HG02970 (cell line): ENCODE results near the gene MEIS2.

ENCODE experiments used
- ATAC-seq: cut with Tn5 transposase; IDR thresholded peaks from one replicate; pipeline ENCODE4 v1.9.1; 2021; ENCODE audit warnings: mild to moderate bottlenecking, moderate library complexity, moderate number of reproducible peaks; ENCODE audit not compliant: unreplicated experiment, low FRiP score

The MEIS2 gene

DNA sequence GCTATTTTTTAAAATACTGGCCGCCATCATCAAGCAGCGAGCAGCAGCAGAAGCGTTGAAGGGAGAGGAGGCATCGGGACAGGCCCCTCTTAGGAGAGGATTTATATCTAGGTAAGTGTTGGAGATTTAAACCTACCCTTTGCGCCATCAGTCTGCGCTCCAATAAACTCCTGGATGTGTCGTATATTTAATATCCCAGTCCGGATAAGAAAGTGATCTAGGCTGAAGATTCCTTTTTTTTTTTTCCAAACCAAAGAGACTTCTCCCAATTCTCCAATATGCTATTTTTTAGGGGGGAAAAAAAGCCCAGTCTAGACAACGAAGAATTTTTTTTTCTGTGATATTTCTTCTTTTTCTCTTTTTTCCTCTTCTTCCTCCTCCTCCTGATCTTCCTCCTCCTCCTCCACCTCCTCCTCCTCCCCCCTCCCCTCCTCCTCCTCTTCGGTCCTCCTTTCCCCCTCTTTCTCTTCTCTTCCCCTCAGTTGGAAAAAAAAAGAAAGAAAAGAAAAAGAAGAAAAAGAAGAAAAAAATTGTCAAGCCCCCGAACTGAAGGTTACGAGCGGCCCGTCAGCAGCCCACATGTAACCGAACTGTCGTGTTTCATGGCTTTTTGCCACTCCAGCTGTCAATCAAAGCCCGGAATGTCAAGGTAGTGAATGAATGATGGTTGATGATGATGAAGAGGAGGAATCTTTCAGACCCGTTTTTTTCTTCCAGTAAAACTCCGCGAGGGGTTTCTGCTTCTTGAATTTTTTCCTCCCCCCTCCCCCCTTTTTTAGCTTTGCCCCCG, 835 bp downstream of the MEIS2 start:
- ATAC-seq, result no peak

DNA sequence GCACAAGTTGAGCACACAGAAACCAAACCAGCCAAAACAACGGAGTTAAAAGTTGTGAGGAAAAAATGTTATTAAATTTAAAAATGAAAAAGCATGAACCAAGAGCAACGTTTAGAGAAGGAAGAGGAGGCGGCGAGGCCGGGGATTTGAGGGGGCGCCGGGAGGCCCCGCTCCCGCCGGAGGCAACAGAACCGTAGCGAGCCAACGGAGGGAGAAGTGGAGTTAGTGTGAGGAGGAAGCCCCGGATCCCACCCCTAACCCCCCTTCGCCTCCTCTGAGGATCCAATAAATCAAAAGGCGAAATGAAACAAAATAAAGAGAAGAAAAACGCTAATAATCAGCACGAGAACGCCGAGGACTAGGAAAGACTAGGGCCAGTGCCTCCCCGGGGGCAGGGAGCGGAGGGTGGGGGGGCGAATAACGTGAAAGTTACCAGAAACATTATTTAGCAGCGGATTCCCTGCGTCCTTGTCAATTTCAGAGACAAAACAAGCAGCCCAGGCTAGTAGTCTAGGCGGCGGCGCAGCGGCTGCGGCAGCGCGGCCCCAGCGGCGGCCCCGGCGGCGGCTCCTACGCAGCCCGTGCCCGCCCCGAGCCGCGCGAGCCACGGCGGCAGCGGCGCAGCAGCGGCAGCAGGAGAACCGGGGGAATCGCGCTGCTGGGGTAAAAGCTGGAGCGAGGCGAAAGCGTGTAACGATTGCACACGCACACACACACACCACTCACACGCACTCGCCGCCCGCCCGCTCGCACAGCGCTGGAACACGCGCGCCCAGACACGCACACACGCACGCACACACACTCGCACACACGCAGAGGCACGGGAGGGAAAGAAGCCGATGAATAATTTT, 1.7 kb downstream of the MEIS2 start:
- ATAC-seq, result no peak

DNA sequence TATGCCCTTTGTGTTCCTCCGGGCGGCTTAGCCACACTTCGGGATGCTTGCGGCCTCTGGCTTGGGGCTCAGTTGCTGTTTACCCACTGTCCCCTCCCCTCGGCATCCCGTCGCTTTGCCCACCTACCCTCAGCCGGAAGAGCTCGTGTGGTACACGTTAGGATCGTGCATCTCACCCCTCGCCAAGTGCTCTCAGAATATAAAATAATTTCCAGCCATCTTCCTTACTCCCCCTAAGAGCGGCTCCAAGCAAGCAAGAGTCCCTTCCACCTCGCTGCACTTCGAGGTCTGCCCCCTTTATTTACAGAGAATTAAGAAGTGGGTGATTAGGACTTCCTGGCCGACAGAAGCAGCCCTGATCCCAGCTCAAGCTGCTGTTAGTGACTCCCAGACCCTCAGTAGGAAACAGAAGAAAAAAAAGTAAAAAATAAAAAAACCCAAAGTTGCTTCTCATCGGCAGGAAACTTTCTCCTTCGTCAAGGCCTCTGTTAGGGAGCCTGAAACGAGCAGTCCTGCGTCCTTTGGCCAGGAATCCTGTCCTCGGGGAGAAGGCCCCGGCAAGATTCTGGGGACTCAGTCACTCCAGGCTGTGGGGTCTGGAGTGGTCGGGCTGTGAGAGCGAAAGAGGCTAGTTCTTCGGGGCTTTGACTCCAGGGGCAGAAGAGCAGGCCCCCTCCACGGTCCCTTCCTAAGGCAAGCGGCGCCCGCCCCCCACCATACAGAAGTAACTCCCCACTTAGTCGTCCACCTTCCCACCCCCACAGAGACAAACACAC, 3.0 kb downstream of the MEIS2 start:
- ATAC-seq, result no peak

DNA sequence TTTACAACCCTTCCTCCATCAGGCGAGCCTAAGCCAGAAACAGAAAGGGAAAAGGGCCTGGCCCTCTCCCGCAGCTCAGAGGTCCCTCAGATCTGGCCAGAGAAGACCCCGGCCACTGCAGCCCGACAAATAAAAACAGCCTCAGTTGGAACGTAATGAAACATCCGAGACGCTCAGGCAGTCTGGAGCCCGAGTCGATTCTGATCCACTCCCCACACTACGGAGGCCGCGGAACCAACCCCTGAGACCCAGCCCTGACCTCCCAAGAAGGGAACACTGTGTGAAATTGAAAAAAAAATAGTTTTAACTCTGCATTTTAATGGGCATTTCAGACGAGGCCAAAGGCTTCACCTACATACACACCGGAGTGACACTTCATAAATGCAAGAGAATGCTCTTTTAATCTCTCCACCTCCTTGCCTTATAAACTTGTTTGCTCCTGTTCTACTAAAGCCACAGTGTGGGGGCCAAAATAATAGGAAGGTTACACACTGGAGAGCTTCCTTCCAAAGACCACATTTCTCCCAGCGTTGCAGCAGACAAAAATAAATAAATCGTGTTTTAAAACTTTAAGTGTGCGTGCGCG, 3.7 kb downstream of the MEIS2 start:
- no peak for ATAC-seq

DNA sequence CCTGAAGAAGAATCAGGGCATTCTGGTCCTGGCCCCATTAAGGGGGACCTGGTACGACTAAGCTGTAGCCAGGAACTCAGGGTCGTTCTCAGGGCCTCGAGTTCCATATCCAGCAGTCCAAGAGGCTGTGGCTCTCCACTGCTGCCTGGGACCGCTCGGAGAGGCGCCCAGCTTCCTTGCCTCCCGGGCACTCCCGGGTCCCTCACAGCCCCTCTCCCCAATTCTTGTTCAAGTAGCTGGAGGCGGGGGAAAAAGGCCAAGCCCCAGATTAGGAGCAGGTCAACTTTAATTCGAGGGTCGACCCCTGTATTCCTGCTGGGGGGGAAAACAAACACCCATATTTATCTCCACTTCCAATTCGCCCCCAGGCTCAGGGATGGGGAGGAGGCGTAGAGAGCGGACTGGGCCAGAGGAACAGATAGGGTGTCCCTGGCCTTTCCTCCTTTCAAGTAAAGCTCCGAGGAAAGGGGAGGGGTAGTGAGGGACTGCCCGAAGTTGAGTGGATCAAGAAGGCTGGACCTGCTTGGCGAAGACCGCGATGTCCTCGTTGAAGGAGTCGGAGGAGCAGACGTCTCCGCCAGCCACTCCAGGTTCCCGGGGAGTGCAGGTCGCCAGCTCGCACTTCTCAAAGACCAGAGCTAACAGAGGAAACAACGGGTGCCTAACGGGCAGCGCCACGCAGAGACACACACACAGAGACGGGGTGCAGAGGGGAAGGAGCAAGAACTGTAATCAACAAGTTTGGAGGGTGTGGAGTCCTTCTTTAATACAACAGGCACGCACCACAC, 4.4 kb downstream of the MEIS2 start:
- no peak for ATAC-seq

DNA sequence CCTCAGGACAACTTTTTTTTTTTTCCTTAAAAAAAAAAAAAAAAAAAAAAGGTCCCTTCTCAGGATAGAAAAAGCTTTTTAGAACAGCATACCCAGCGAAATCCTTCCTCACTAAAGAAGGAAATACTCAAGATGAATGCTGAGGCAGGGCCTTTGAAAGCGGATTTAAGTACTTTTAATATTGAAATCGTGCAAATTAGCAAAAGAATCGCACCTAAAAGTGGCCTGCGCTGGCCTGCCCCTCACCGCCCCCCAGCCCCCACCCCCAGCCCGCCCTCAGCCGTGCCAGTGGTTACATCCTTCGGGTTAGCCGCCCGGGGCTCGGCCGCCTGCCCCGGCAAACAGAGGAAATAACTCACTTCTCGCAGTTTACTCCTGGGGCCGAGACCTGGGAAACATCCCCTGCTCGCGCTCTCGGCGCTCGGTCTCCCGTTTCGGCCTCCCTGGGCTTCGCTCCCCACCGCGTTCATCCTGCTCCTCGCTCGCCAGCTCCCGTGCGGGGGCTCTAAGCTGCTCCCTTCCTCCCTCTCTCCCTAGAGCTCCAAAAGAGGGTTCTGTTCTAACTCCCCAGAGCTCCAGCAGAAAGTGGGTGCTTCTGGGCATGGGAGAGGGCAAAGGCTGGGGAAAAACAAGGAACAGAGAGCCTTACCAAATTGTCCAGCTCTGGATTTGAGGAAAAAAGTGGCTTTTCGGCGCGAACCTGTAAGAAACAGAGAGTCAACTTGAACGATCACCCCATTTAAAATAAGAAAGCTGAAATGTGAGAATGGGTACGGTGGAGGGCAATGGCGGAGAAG, 5.2 kb downstream of the MEIS2 start:
- ATAC-seq, result no peak

DNA sequence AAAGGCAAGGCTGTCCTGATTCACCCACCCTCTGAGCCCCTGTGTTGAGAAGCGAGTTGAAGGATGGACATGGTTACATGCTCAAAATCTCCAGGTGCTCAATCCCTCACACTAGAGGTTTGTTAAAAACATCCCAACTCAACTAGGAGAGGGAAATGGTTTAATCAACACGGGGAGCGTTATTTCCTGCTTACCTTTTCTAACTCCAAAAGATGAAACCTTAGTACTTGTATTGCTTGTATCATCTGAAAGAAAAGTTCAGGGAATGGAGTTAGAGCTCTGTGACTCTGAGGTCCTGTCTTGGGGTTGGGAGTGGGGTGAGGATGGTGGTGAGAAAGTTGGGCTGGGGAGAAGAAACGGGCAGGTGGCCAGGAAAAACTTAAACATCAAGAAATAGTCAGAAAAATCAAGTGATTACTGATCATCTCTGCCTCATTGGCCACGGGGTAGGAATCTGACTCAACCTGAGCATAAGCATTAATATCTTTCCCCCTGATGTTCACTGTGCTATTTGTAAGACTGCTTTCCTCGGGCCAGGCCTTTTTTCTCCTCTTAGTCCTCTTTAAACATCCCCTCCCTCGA, 5.9 kb downstream of the MEIS2 start:
- ATAC-seq, result no peak

DNA sequence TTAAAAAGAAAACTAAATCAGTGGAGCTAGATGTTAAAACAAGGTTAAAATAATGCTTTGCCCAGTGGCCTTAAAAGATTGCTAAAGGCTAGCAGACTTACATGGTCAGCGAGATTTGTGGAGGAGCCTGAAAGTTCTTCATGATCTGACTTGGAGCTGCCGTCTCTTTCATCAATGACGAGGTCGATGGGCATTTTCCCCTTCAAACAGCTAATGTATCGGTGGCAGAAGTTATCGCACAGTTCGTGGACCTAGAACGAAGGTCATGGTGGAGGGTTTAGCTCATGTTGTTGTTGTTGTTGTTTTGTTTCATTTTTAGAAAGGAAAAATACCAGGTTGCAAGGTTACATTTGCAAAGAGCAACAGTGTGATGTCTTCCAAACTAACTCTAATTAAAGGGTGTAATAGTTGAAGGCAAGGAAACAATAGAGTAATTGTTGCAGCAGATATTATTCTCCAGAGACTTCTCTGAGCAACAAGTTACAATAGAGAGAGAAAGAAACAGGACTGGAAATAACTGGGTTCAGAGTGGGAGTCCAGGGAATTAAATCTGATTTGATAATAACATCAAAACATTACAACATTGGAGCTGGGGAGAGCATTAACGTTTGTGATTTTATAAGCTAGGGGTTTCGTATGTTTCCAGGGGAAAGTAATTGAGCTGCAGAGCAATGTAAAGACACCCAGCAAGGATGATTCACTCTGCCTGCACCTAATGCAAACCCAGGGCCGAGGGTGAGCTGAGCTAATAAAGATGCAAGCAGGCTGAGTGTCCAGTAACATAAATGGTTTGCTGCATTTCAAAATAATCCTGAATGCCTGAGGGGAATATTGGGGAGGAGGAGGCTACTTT, 6.6 kb downstream of the MEIS2 start:
- no peak for ATAC-seq

DNA sequence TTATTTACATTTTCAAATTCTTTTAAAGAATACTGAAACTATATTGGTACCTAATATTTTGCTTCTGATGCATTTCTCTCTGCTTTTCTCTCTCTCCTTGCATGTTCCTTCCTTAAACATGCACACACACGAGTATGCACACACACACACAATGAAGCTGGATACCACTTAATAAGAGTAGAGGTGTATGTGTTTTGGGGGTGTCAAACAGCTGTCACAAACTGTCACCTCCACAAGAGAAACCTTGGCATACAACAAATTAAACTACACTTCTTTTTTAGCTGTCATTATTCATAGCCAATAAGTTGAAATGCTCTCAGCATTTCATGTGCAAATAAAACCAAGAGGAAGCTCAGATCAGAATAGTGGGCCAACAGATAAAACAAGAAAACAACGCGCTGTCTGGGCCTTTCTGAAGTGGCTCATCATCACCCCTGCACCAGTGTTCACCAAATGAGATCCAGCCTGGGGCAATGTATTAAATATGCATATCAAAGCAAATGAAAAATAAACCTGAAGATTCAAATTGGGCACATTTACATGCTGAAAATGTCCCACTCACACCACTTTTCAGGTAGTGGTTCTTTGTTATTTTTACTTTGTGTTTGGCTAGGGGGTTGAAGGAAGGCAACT, 9.7 kb downstream of the MEIS2 start:
- no peak for ATAC-seq

DNA sequence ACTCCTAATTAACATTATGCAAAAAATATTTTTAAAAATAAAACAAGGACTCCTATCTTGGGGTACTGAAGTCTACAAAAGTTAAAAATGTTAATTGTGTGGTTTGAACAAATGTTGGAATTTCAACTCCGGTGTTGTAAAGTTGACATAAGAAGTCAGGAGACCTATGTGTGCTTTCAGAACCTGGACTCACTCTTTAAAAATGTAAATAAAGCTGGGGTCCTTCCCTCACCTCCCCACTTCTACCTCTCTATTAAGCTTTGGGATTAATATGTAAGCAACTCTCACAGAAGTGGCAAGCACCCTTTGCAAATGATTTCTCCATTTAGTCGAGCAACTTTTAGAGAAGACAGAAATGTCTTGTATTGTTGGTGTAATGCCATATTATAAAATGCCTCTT, 11.9 kb downstream of the MEIS2 start:
- no peak for ATAC-seq

DNA sequence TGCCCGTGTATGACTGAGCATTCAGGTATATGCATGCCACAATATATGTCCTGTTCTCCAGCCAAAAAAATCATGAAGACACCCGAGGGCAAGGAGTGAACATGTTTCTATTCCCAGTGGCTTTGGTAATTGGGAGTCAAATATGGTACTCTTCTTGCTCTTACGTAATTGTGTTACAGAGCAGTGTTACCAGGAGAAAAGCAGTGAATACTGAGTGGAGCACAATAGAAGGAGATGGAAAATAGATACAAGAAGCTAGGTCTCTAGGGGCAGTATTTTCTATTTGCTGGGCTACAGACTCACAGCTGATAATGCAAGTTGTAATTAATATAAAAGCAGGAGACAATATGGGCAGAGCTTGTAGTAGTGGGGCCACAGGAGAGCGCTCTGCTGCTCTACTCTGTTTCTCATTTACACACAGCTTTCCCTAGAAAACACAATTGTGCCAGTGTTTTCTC, 13.2 kb downstream of the MEIS2 start:
- ATAC-seq, result no peak

DNA sequence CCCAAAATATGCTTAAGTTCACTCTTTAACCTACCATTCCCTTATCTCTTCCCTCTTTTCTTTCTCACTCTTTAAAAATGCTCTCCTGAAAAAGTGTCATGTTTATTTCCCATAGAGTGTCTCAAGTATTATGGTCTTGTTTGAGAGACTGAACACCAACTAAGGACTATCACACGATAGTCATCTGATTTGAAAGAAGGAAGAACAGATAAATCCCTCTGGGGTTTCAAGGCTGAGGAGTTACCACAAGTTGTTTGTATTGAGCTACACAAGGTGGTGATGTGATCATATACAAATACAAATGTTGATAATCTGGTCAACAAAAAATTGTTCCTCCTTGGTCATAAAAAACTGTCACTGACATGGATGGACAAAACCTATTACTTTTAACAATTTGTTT, 13.8 kb downstream of the MEIS2 start:
- ATAC-seq, result no peak

DNA sequence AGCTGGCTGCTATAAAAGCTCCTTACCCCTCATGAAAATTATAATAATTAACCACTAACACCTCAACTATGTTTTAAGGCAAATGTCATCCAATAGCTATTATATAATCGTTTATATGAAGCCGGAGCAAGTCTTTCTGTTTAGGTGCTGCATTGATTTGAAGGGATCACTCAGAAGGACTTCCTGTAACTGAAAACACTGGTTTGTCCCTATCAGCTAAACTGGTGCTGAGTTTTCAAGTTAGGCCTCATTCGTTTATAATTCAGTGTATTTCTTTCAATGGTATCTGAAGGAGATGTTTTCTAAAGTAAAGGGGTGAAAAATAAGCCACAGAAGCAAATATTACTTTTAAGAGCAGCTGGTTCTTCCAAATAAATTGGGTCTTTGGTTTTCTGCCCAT, 14.2 kb downstream of the MEIS2 start:
- no peak for ATAC-seq

DNA sequence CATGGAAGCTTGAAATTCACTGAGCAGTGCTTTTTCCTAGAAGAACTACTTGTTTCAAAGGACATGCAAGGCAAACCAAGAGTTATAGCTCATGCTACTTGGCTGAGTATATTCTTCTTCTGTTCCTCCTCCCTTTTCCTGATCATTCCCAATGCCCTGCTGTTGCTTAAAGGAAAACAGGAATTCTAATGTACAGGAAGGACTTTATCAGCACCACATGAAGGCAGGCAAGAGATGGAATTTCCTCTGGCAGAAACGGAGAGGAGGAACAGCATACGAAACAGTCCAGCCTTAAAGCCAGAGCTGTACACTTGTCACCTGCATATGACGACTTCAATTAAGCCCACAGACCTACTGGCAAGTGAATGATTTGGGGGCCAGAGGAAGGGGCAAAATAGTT, 15.7 kb downstream of the MEIS2 start:
- no peak for ATAC-seq

DNA sequence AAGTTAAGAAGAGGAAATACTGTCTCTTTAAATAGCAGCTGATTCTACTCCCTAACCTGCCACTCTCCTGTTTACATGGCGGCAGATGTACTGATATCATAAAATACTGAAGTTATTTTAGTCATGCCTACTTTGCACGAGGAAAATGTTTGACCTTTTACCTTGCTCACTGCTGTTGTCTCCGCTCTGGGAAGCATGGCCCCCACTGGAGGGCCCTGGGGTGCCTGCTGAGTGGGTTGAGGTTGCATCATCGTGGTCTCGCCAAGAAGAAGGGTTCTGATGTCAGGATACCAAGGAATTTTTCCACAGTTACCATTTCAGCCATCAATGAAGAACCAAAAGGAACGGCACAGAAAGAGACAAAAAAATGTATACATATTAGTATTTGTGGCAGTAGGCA, 16.7 kb downstream of the MEIS2 start:
- ATAC-seq, result no peak

DNA sequence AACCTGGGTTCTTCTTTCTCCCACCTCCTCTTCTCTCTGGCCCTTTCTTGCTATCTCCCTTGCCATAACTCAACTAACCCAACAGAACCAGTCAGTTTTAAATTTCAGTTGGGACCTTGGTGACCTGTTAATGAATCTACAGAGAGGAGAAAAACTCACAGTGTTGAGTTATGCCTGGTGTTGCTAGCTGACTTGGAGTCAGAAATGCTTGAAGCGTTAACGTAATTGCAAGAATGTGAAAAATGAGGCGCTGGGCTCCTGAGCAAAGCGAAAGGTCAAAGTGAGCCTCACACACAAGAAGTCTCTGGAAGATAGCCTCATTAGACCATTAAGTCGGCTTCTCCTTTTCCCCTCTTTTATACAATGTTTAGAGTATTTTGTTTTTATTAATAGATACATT, 18.4 kb downstream of the MEIS2 start:
- no peak for ATAC-seq

DNA sequence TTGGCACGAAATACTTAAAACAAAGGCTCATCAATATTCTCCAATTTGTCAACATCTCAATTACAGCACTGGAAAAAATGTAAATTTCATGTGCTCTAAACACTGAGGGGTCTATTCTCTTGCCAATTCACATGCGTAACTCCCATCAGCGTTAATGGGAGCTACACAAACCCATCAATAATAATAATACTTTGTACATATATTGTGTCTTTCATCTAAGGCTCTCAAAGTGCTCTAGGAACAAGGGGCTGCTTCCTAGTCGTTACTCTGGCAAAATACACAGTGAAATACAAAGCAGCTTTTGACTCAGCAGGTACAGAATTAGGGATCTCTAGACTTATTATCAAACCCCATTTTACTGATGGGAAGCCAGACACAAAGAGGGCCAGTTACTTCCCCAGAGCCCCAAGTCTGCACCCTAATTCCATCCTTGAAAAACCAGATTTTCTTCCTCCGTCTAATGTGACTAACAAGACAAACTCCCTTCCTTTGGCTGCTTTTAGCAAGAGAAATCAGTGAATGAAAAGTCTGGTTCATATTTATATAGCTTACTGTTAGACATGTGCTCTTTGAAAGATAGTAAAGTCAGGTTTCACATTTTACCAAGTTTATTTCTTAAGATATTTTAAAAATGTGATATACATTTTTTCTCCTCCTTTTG, 20.0 kb downstream of the MEIS2 start:
- ATAC-seq, result no peak
